Measurements from ENCODE around the gene VGLL3.

The VGLL3 gene

GRCh38 chr3:86895202-86895601 lies 95.7 kb downstream of the VGLL3 start:
- TF ChIP-seq, protein P1, sequence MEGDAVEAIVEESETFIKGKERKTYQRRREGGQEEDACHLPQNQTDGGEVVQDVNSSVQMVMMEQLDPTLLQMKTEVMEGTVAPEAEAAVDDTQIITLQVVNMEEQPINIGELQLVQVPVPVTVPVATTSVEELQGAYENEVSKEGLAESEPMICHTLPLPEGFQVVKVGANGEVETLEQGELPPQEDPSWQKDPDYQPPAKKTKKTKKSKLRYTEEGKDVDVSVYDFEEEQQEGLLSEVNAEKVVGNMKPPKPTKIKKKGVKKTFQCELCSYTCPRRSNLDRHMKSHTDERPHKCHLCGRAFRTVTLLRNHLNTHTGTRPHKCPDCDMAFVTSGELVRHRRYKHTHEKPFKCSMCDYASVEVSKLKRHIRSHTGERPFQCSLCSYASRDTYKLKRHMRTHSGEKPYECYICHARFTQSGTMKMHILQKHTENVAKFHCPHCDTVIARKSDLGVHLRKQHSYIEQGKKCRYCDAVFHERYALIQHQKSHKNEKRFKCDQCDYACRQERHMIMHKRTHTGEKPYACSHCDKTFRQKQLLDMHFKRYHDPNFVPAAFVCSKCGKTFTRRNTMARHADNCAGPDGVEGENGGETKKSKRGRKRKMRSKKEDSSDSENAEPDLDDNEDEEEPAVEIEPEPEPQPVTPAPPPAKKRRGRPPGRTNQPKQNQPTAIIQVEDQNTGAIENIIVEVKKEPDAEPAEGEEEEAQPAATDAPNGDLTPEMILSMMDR (IDR thresholded peaks at IDR 0.05; ENCODE audit: low read depth, low read length, missing control alignments), result no peak
- no peak overlapping the region for H3K4me3 ChIP-seq (ENCODE audit: low read depth, low read length)
- in situ Hi-C loops (cut with HindIII; ENCODE audit: low sequenced_read_pairs), result no loop called here
- DNase-seq (ENCODE audit: low read depth), result no peak

DNA sequence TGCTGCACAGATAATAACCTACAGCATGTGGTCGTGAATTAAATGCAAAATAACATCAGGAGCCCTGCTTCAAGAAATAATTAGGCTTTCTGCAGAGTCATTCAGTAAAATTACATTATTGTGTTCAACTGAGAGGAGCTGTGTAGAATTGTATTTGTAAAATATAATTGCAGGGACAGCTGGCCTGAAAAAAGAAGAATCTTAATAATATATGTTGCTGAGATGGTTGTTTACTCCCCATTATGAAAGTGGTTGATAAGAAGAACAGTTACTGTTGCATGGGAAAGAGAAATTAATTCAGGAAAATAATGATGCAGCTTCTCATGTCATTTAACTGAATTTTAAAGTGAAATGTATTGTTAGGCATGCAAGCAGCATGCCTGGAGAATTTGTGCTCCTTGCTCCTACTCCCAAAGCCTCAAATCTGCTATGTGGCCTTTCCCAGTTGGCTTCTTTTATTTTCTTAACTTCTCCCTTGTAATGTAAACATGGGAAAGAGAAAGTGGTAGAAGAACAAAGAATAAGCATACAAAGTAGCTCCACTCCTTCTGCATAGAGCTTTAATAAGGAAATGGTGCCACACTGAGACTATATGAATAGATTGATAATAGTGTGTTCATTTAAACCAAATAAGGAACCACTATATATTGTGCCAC lies 100.1 kb downstream of the VGLL3 start:
- no peak for DNase-seq (ENCODE audit: low read depth)
- in situ Hi-C loops (cut with HindIII; ENCODE audit: low sequenced_read_pairs), result no loop called here

More for the DNA sequence above, 100.1 kb downstream of the VGLL3 start:
- TF ChIP-seq, protein P1 (IDR thresholded peaks at IDR 0.05; ENCODE audit: low read depth, low read length, missing control alignments), result no peak
- H3K4me3 ChIP-seq (ENCODE audit: low read depth, low read length), result no peak overlapping the region
